ENCODE measurements around the gene ITGB4. TPM values are rescaled to one million over a fixed set of nuclear protein-coding genes. Genes with fewer than 3 reads are reported as not detected.

The ITGB4 gene
- total and polyA plus RNA-seq, 5 donors: 12.7 to 29.7 (median 20.3) TPM

- Histone ChIP-seq H3K27ac (ENCODE audit: low read length) (no peak overlapping the region), H3K4me3 (ENCODE audit: low read length) (no peak overlapping the region), H3K4me1 (ENCODE audit: control insufficient read depth, insufficient read depth, low read length) (peaks cover 5% of the 10 kb centered on the region), H3K9me3 (ENCODE audit: control insufficient read depth, low read length) (no peaks in the 10 kb centered on the region), H3K27me3 (ENCODE audit: control insufficient read depth, insufficient read depth) (no peaks in the 10 kb centered on the region)
- WGBS: 19% methylated on average over 6 of the region's 6 CpGs
- DNase-seq: no peak
- no peak for ATAC-seq
- intact Hi-C loops (cut with DNase I): loop anchor here in 1 of 4 donors (10.0 kb wide), 1 partner anchor 112 kb away; the partner anchor contains the start of gene TRIM65
These were observed 62.0 kb downstream of the ITGB4 start for GRCh38 chr17:75783069-75783783.

GRCh38 chr17:75783803-75784472 lies 62.7 kb downstream of the ITGB4 start:
- ATAC-seq (peak in 1 of 2 donors; percentile 0), DNase-seq (peak; percentile 38 to 80 (median 80))
- Histone ChIP-seq H3K27ac (ENCODE audit: low read length) (peak overlapping the region; percentile 98), H3K27me3 (ENCODE audit: control insufficient read depth, insufficient read depth) (no peaks in the 10 kb centered on the region), H3K4me3 (ENCODE audit: low read length) (peak overlapping the region; percentile 52), H3K9me3 (ENCODE audit: control insufficient read depth, low read length) (no peaks in the 10 kb centered on the region), H3K4me1 (ENCODE audit: control insufficient read depth, insufficient read depth, low read length) (peaks cover 5% of the 10 kb centered on the region)
- intact Hi-C loops (cut with DNase I): loop anchor here in 1 of 4 donors (10.0 kb wide), 1 partner anchor 111 kb away; the partner anchor contains the start of gene TRIM65
- WGBS: 58% methylated on average over 20 of the region's 20 CpGs

GRCh38 chr17:75784473-75785015 lies 63.3 kb downstream of the ITGB4 start, which contains the start of gene UNK:
Gene UNK, plus strand, starts transcription at chr17:75784806. Its CDS starts 75 bp downstream, at chr17:75784881.
- intact Hi-C loops (cut with DNase I): loop anchor here in 2 of 4 donors (5.0 to 10.0 kb wide), 2 partner anchors 43 to 110 kb away; partner anchors contain the start of gene TRIM65 (in 1 of the 2)
- peak within 1 kb of the TSS; percentile 52 for H3K4me3 ChIP-seq (ENCODE audit: low read length)
- no peaks in the 10 kb centered on the region for H3K9me3 ChIP-seq (ENCODE audit: control insufficient read depth, low read length)
- no peaks in the 10 kb centered on the region for H3K27me3 ChIP-seq (ENCODE audit: control insufficient read depth, insufficient read depth)
- DNase-seq (peak; percentile 97 to 98 (median 98)), ATAC-seq (peak; percentile 95 to 97)
- under 1% methylated on average over 45 of the region's 45 CpGs for WGBS
- H3K4me1 ChIP-seq (ENCODE audit: control insufficient read depth, insufficient read depth, low read length): peaks cover 5% of the 10 kb centered on the region
- H3K27ac ChIP-seq (ENCODE audit: low read length): peak within 1 kb of the TSS; percentile 98

GRCh38 chr17:75785016-75785890 lies 64.0 kb downstream of the ITGB4 start:
- WGBS: 5% methylated on average over 43 of the region's 43 CpGs
- intact Hi-C loops (cut with DNase I): loop anchor here in 2 of 4 donors (5.0 to 10.0 kb wide), 2 partner anchors 42 to 110 kb away; partner anchors contain the start of gene TRIM65 (in 1 of the 2)
- DNase-seq: peak; percentile 92 to 97 (median 95)

GRCh38 chr17:75791254-75791653 lies 70.0 kb downstream of the ITGB4 start:
- H3K9me3 ChIP-seq (ENCODE audit: control insufficient read depth, low read length): no peaks in the 10 kb centered on the region
- H3K27me3 ChIP-seq (ENCODE audit: control insufficient read depth, insufficient read depth): no peaks in the 10 kb centered on the region
- intact Hi-C loops (cut with DNase I): no loop called here
- H3K4me3 ChIP-seq (ENCODE audit: low read length): no peak overlapping the region
- H3K4me1 ChIP-seq (ENCODE audit: control insufficient read depth, insufficient read depth, low read length): no peaks in the 10 kb centered on the region
- H3K27ac ChIP-seq (ENCODE audit: low read length): no peak overlapping the region
- ATAC-seq (no peak), DNase-seq (no peak)
- WGBS: 87% methylated on average over 6 of the region's 6 CpGs

More at GRCh38 chr17:75785016-75785890, 64.0 kb downstream of the ITGB4 start:
- peak overlapping the region; percentile 52 for H3K4me3 ChIP-seq (ENCODE audit: low read length)
- H3K27me3 ChIP-seq (ENCODE audit: control insufficient read depth, insufficient read depth): no peaks in the 10 kb centered on the region
- peaks cover 5% of the 10 kb centered on the region for H3K4me1 ChIP-seq (ENCODE audit: control insufficient read depth, insufficient read depth, low read length)
- no peaks in the 10 kb centered on the region for H3K9me3 ChIP-seq (ENCODE audit: control insufficient read depth, low read length)
- ATAC-seq: peak; percentile 94 to 95
- H3K27ac ChIP-seq (ENCODE audit: low read length): peak overlapping the region; percentile 96

GRCh38 chr17:75793460-75793859 lies 72.2 kb downstream of the ITGB4 start:
- DNase-seq (no peak), ATAC-seq (no peak)
- H3K4me3 ChIP-seq (ENCODE audit: low read length): no peak overlapping the region
- no peak overlapping the region for H3K27ac ChIP-seq (ENCODE audit: low read length)
- no peaks in the 10 kb centered on the region for H3K9me3 ChIP-seq (ENCODE audit: control insufficient read depth, low read length)
- 61% methylated on average over 1 of the region's 1 CpG for WGBS
- no peaks in the 10 kb centered on the region for H3K4me1 ChIP-seq (ENCODE audit: control insufficient read depth, insufficient read depth, low read length)
- no peaks in the 10 kb centered on the region for H3K27me3 ChIP-seq (ENCODE audit: control insufficient read depth, insufficient read depth)
- intact Hi-C loops (cut with DNase I): no loop called here

GRCh38 chr17:75795820-75796607 lies 74.8 kb downstream of the ITGB4 start:
- Histone ChIP-seq H3K4me1 (ENCODE audit: control insufficient read depth, insufficient read depth, low read length) (no peaks in the 10 kb centered on the region), H3K9me3 (ENCODE audit: control insufficient read depth, low read length) (no peaks in the 10 kb centered on the region), H3K27me3 (ENCODE audit: control insufficient read depth, insufficient read depth) (no peaks in the 10 kb centered on the region), H3K4me3 (ENCODE audit: low read length) (no peak overlapping the region), H3K27ac (ENCODE audit: low read length) (no peak overlapping the region)
- WGBS: 90% methylated on average over 8 of the region's 8 CpGs
- intact Hi-C loops (cut with DNase I): no loop called here
- ATAC-seq: no peak
- DNase-seq: no peak

- no peak overlapping the region for H3K27ac ChIP-seq (ENCODE audit: low read length)
- H3K27me3 ChIP-seq (ENCODE audit: control insufficient read depth, insufficient read depth): no peaks in the 10 kb centered on the region
- DNase-seq: no peak
- intact Hi-C loops (cut with DNase I): no loop called here
- no peak overlapping the region for H3K4me3 ChIP-seq (ENCODE audit: low read length)
- no peak for ATAC-seq
- H3K4me1 ChIP-seq (ENCODE audit: control insufficient read depth, insufficient read depth, low read length): no peaks in the 10 kb centered on the region
- no peaks in the 10 kb centered on the region for H3K9me3 ChIP-seq (ENCODE audit: control insufficient read depth, low read length)
- 88% methylated on average over 4 of the region's 4 CpGs for WGBS
These were observed 78.1 kb downstream of the ITGB4 start for GRCh38 chr17:75799402-75799801.

- H3K27ac ChIP-seq (ENCODE audit: low read length): no peak overlapping the region
- H3K4me3 ChIP-seq (ENCODE audit: low read length): no peak overlapping the region
- WGBS: 87% methylated on average over 1 of the region's 1 CpG
These were observed 82.6 kb downstream of the ITGB4 start for GRCh38 chr17:75803883-75804282.

More at GRCh38 chr17:75803883-75804282, 82.6 kb downstream of the ITGB4 start:
- ATAC-seq: no peak
- intact Hi-C loops (cut with DNase I): no loop called here
- Histone ChIP-seq H3K27me3 (ENCODE audit: control insufficient read depth, insufficient read depth) (no peaks in the 10 kb centered on the region), H3K9me3 (ENCODE audit: control insufficient read depth, low read length) (no peaks in the 10 kb centered on the region), H3K4me1 (ENCODE audit: control insufficient read depth, insufficient read depth, low read length) (peaks cover 3% of the 10 kb centered on the region)
- DNase-seq: no peak
